Endodermal cell (in vitro differentiated cells): ENCODE results near the gene TSPAN15. TPM values are rescaled to one million over a fixed set of nuclear protein-coding genes. Genes with fewer than 3 reads are reported as not detected.
A peak's percentile ranks its signal among the peaks of the same experiment; 100 is the strongest.

Source experiments
- DNase-seq: peaks from one replicate; pipeline ENCODE4 v3.0.0-alpha.2; 2017
- H3K27ac ChIP-seq: 2 replicates; pipeline ENCODE4 v1.5.1; 2013; ENCODE audit warnings: mild to moderate bottlenecking, low read depth, low read length, moderate library complexity
- H3K27me3 ChIP-seq: 2 replicates; pipeline ENCODE4 v1.6.1; 2013; ENCODE audit warnings: mild to moderate bottlenecking, low read length, moderate library complexity; ENCODE audit not compliant: insufficient read depth, control insufficient read depth, poor library complexity, severe bottlenecking
- H3K36me3 ChIP-seq: 2 replicates; pipeline ENCODE4 v1.7.0; 2013; ENCODE audit warnings: mild to moderate bottlenecking, low read length, moderate library complexity; ENCODE audit not compliant: control insufficient read depth, insufficient read depth
- H3K4me1 ChIP-seq: one replicate; pipeline ENCODE4 v1.7.0; 2013; ENCODE audit warnings: low read length; ENCODE audit not compliant: control insufficient read depth, insufficient read depth
- H3K4me3 ChIP-seq: 2 replicates; pipeline ENCODE4 v1.5.1; 2013; ENCODE audit warnings: mild to moderate bottlenecking, low read length, moderate library complexity
- H3K9ac ChIP-seq: 2 replicates; pipeline ENCODE4 v1.6.1; 2013; ENCODE audit warnings: mild to moderate bottlenecking, low read length, moderate library complexity; ENCODE audit not compliant: poor library complexity, severe bottlenecking; ENCODE audit errors: extremely low read depth
- H3K9me3 ChIP-seq: 2 replicates; pipeline ENCODE4 v1.6.1; 2013; ENCODE audit warnings: mild to moderate bottlenecking, low read length, moderate library complexity; ENCODE audit not compliant: control insufficient read depth
- H3K27ac Mint-ChIP-seq: 2 replicates; pipeline ENCODE4 v1.8.0; 2020; ENCODE audit warnings: mixed read lengths
- H3K27me3 Mint-ChIP-seq: 2 replicates; pipeline ENCODE4 v1.8.0; 2021; ENCODE audit warnings: mild to moderate bottlenecking, mixed read lengths; ENCODE audit not compliant: insufficient read depth
- H3K36me3 Mint-ChIP-seq: 2 replicates; pipeline ENCODE4 v1.8.0; 2020; ENCODE audit warnings: low read depth, mixed read lengths
- H3K4me1 Mint-ChIP-seq: 2 replicates; pipeline ENCODE4 v1.8.0; 2020; ENCODE audit warnings: mixed read lengths
- H3K4me3 Mint-ChIP-seq: 2 replicates; pipeline ENCODE4 v1.8.0; 2020; ENCODE audit warnings: mild to moderate bottlenecking, moderate library complexity, mixed read lengths
- H3K9me3 Mint-ChIP-seq: 2 replicates; pipeline ENCODE4 v1.8.0; 2020; ENCODE audit warnings: mild to moderate bottlenecking, mixed read lengths
- WGBS, 2 experiments: methylation state at CpG; one replicate each; pipeline versions ENCODE4 v1.1.5 to v1.1.7; 2013; ENCODE audit warnings: missing lambda C conversion rate in 2 of 2, mixed read lengths in 1 of 2; ENCODE audit not compliant: insufficient coverage in 1 of 2, insufficient read length in 1 of 2; 5-methylcytosine and 5-hydroxymethylcytosine counted together
- total RNA-seq, 2 donors: library from RNA; stranded (reverse); fragmentation: NEBNext Ultra II Directional in 1 of 2; extraction: Animal tissue kit (Norgen Biotek cat#: 25700) in 1 of 2; gene quantifications; 2 replicates in 1 of 2; 3 replicates in 1 of 2; pipeline ENCODE4 v1.2.1, GENCODE V29; 2021
- TF ChIP-seq, protein P1 (sequence below): fragments of 200-600 bp; sonication (generic); conservative IDR thresholded peaks from 2 replicates; pipeline ENCODE4 v1.5.0; 2021; ENCODE audit warnings: antibody characterized with exemption, mild to moderate bottlenecking

The TSPAN15 gene
- total RNA-seq, 2 donors from 2014 or later: 10.1 to 15.8 TPM

DNA sequence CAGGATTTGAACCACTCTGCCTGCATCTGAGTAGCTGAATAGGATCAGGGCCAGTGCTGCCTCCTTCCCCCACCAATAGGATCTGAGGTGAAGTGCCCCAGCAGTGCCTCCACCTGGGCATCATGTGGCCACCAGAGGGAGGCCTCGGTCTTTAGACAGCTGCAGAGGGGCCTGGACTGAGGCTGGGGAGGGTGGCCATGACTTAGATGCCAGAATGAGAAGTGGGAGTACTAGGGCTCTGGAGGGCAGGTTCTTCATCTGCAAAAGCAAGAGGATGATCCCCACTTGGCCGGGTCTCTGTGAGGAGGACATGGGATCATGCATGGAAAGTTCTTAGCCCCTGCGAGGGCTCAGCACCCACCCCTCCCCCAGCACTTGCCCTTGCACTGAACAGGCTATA, 65.1 kb downstream of the TSPAN15 start:
- no peak overlapping the region for H3K27ac Mint-ChIP-seq
- no peaks in the 10 kb centered on the region for H3K9me3 ChIP-seq
- H3K27me3 ChIP-seq: peaks cover 12% of the 10 kb centered on the region
- 0 to 38% methylated on average over 1 to 3 of the region's 3 CpGs for WGBS, 2 experiments
- no peaks in the 10 kb centered on the region for H3K4me1 Mint-ChIP-seq
- no peak overlapping the region for H3K9ac ChIP-seq
- peaks cover 33% of the 10 kb centered on the region for H3K27me3 Mint-ChIP-seq
- H3K4me3 ChIP-seq: no peak overlapping the region
- no peaks in the 10 kb centered on the region for H3K9me3 Mint-ChIP-seq
- H3K4me1 ChIP-seq: no peaks in the 10 kb centered on the region
- no peaks in the 10 kb centered on the region for H3K36me3 ChIP-seq
- DNase-seq: peak; percentile 94
- TF ChIP-seq, protein P1, sequence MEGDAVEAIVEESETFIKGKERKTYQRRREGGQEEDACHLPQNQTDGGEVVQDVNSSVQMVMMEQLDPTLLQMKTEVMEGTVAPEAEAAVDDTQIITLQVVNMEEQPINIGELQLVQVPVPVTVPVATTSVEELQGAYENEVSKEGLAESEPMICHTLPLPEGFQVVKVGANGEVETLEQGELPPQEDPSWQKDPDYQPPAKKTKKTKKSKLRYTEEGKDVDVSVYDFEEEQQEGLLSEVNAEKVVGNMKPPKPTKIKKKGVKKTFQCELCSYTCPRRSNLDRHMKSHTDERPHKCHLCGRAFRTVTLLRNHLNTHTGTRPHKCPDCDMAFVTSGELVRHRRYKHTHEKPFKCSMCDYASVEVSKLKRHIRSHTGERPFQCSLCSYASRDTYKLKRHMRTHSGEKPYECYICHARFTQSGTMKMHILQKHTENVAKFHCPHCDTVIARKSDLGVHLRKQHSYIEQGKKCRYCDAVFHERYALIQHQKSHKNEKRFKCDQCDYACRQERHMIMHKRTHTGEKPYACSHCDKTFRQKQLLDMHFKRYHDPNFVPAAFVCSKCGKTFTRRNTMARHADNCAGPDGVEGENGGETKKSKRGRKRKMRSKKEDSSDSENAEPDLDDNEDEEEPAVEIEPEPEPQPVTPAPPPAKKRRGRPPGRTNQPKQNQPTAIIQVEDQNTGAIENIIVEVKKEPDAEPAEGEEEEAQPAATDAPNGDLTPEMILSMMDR: peak; percentile 84
- no peak overlapping the region for H3K27ac ChIP-seq
- H3K36me3 Mint-ChIP-seq: no peaks in the 10 kb centered on the region
- no peak overlapping the region for H3K4me3 Mint-ChIP-seq

DNA sequence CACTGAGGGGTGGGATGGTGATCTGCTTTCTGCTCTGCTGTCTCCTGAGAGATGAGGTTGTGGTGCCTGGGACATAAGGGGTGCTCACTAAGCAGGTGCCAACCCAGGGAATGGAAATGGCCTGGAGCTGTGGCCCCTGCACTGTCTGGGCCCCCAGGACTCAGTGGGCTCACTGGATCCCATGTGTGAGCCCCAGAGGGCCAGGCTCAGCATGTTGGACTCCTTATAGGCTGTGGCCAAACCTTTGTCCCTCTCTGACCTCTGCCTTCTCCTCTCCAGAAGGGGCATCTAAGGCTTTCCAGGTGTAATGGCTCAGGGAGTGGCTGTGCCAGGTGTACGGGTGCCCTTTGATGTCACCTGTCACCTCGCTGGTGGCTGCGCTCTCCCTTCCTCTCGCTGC, 65.5 kb downstream of the TSPAN15 start:
- Mint-ChIP-seq H3K27ac (no peak overlapping the region), H3K9me3 (no peaks in the 10 kb centered on the region), H3K27me3 (peaks cover 28% of the 10 kb centered on the region), H3K4me1 (no peaks in the 10 kb centered on the region), H3K36me3 (no peaks in the 10 kb centered on the region), H3K4me3 (no peak overlapping the region)
- Histone ChIP-seq H3K9me3 (no peaks in the 10 kb centered on the region), H3K27me3 (peaks cover 12% of the 10 kb centered on the region), H3K36me3 (no peaks in the 10 kb centered on the region), H3K27ac (no peak overlapping the region), H3K4me3 (no peak overlapping the region), H3K4me1 (no peaks in the 10 kb centered on the region), H3K9ac (no peak overlapping the region)
- TF ChIP-seq, protein P1: no peak
- DNase-seq: no peak
- WGBS, 2 experiments: 77 to 93% methylated on average over 3 to 4 of the region's 4 CpGs

DNA sequence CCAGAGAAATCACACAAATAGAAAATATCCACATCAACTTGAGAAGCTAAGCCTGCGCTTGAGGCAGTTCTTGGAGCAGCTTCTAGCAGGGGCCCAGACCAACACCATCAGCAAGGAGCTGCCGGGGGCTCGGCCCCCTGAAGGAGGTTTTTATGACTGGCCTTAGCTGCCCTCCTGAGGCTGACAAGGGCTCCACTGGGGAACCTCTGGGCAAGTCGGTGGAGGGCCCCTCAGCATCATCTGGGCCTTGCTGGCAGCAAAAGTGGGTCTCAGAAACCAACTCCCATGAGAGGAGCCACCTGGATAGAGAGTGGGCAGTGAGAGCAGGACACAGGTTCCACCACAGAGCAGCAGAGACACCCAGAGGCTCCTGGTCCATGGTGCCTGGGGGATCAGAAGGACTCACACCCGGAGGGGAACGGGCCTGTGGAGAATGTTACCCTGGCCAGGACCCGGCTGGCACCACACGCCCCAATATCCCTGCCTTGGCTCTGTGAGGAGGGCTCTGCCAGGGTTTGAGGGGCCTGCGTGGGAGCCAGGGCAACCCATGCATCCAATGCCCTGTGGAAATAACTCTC, 66.1 kb downstream of the TSPAN15 start:
- no peak for DNase-seq
- Histone ChIP-seq H3K9ac (no peak overlapping the region), H3K36me3 (no peaks in the 10 kb centered on the region), H3K27ac (no peak overlapping the region), H3K4me1 (no peaks in the 10 kb centered on the region), H3K27me3 (peaks cover 12% of the 10 kb centered on the region), H3K9me3 (no peaks in the 10 kb centered on the region), H3K4me3 (no peak overlapping the region)
- Mint-ChIP-seq H3K27me3 (peaks cover 26% of the 10 kb centered on the region), H3K4me1 (no peaks in the 10 kb centered on the region), H3K36me3 (no peaks in the 10 kb centered on the region), H3K27ac (no peak overlapping the region), H3K9me3 (no peaks in the 10 kb centered on the region), H3K4me3 (no peak overlapping the region)
- TF ChIP-seq, protein P1: no peak
- 88 to 100% methylated on average over 2 to 9 of the region's 9 CpGs for WGBS, 2 experiments
